Mesenchymal stem cell (in vitro differentiated cells and primary cell): Measurements from ENCODE around the gene MIER2.

Experiments used
- DNase-seq: peaks from one replicate; pipeline ENCODE4 v3.0.0-alpha.2; 2013
- H2AFZ ChIP-seq: one replicate; pipeline ENCODE4 v1.6.1; 2013; ENCODE audit warnings: low read depth, mild to moderate bottlenecking, control low read depth, inconsistent platforms, low read length, moderate library complexity
- H2AK5ac ChIP-seq: 2 replicates; pipeline ENCODE4 v1.6.1; 2013; ENCODE audit warnings: low read length, moderate library complexity, mild to moderate bottlenecking, inconsistent platforms; ENCODE audit not compliant: severe bottlenecking
- H2BK120ac ChIP-seq: one replicate; pipeline ENCODE4 v1.6.1; 2013; ENCODE audit warnings: low read depth, mild to moderate bottlenecking, inconsistent platforms, low read length, moderate library complexity
- H2BK12ac ChIP-seq, 2 experiments: one replicate each; pipeline ENCODE4 v1.6.1; 2013; ENCODE audit warnings: inconsistent platforms in 2 of 2, low read length in 2 of 2, mild to moderate bottlenecking in 2 of 2, moderate library complexity in 2 of 2, control low read depth in 1 of 2
- H2BK15ac ChIP-seq: one replicate; pipeline ENCODE4 v1.6.1; 2013; ENCODE audit warnings: mild to moderate bottlenecking, low read depth, inconsistent platforms; ENCODE audit not compliant: poor library complexity, severe bottlenecking
- H2BK5ac ChIP-seq: 2 replicates; pipeline ENCODE4 v1.6.1; 2013; ENCODE audit warnings: low read depth, mild to moderate bottlenecking, low read length, control low read depth, inconsistent platforms; ENCODE audit not compliant: poor library complexity, severe bottlenecking
- H3K14ac ChIP-seq, 2 experiments: one replicate each; pipeline ENCODE4 v1.6.1; 2013; ENCODE audit warnings: inconsistent platforms in 2 of 2, low read length in 2 of 2, control low read depth in 1 of 2, mild to moderate bottlenecking in 1 of 2, moderate library complexity in 1 of 2
- H3K18ac ChIP-seq, 2 experiments: one replicate each; pipeline ENCODE4 v1.6.1; 2013; ENCODE audit warnings: inconsistent platforms in 2 of 2, low read length in 2 of 2, control low read depth in 1 of 2, low read depth in 1 of 2, mild to moderate bottlenecking in 1 of 2
- H3K23ac ChIP-seq, 2 experiments: one replicate each; pipeline ENCODE4 v1.6.1; 2013; ENCODE audit warnings: inconsistent platforms in 2 of 2, low read length in 2 of 2, mild to moderate bottlenecking in 2 of 2, moderate library complexity in 2 of 2, control low read depth in 1 of 2
- H3K27ac ChIP-seq: 2 replicates; pipeline ENCODE4 v1.5.1; 2013; ENCODE audit warnings: mild to moderate bottlenecking, moderate library complexity, low read length, control low read depth, inconsistent platforms; ENCODE audit not compliant: poor library complexity, severe bottlenecking
- H3K27me3 ChIP-seq, 2 experiments: 2 replicates each; pipeline versions ENCODE4 v1.6.1 to v1.7.0; 2013; ENCODE audit warnings: low read length in 2 of 2, mild to moderate bottlenecking in 2 of 2, moderate library complexity in 2 of 2, control low read depth in 1 of 2, inconsistent platforms in 1 of 2; ENCODE audit not compliant: control insufficient read depth in 1 of 2, insufficient read depth in 1 of 2
- H3K36me3 ChIP-seq, 2 experiments: 2 replicates each; pipeline versions ENCODE4 v1.6.1 to v1.7.0; 2013; ENCODE audit warnings: low read length in 2 of 2, control low read depth in 1 of 2, inconsistent platforms in 1 of 2, low read depth in 1 of 2, mild to moderate bottlenecking in 1 of 2; ENCODE audit not compliant: insufficient read depth in 2 of 2, control insufficient read depth in 1 of 2
- H3K4ac ChIP-seq, 2 experiments: one replicate each; pipeline ENCODE4 v1.6.1; 2013; ENCODE audit warnings: inconsistent platforms in 2 of 2, low read length in 2 of 2, mild to moderate bottlenecking in 2 of 2, moderate library complexity in 2 of 2, control low read depth in 1 of 2, low read depth in 1 of 2
- H3K4me1 ChIP-seq: 2 replicates; pipeline ENCODE4 v1.6.1; 2013; ENCODE audit warnings: low read depth, low read length, control low read depth; ENCODE audit not compliant: control insufficient read depth, insufficient read depth
- H3K4me2 ChIP-seq: 2 replicates; pipeline ENCODE4 v1.6.1; 2013; ENCODE audit warnings: low read length, mild to moderate bottlenecking, inconsistent platforms; ENCODE audit not compliant: poor library complexity, severe bottlenecking
- H3K4me3 ChIP-seq, 2 experiments: 2 replicates each; pipeline versions ENCODE4 v1.5.1 to v1.7.0; 2013; ENCODE audit warnings: low read length in 2 of 2, mild to moderate bottlenecking in 2 of 2, control low read depth in 1 of 2, low read depth in 1 of 2; ENCODE audit not compliant: insufficient read depth in 1 of 2
- H3K79me1 ChIP-seq: replicated peaks from 2 replicates; pipeline ENCODE4 v1.6.1; 2013; ENCODE audit warnings: mild to moderate bottlenecking, control low read depth, low read length, inconsistent platforms; ENCODE audit not compliant: poor library complexity, severe bottlenecking
- H3K9ac ChIP-seq: 2 replicates; pipeline ENCODE4 v1.7.0; 2013; ENCODE audit warnings: mild to moderate bottlenecking, low read length, moderate library complexity
- H3K9me3 ChIP-seq: 2 replicates; pipeline ENCODE4 v1.7.0; 2013; ENCODE audit warnings: mild to moderate bottlenecking, low read length; ENCODE audit not compliant: control insufficient read depth
- H4K8ac ChIP-seq: one replicate; pipeline ENCODE4 v1.6.1; 2013; ENCODE audit warnings: inconsistent platforms, mild to moderate bottlenecking, low read length, moderate library complexity
- H4K91ac ChIP-seq: one replicate; pipeline ENCODE4 v1.6.1; 2013; ENCODE audit warnings: mild to moderate bottlenecking, low read length, inconsistent platforms
- WGBS: methylation state at CpG from one replicate; pipeline ENCODE4 v1.1.7; 2013; ENCODE audit warnings: mixed read lengths; 5-methylcytosine and 5-hydroxymethylcytosine counted together

Gene MIER2

DNA sequence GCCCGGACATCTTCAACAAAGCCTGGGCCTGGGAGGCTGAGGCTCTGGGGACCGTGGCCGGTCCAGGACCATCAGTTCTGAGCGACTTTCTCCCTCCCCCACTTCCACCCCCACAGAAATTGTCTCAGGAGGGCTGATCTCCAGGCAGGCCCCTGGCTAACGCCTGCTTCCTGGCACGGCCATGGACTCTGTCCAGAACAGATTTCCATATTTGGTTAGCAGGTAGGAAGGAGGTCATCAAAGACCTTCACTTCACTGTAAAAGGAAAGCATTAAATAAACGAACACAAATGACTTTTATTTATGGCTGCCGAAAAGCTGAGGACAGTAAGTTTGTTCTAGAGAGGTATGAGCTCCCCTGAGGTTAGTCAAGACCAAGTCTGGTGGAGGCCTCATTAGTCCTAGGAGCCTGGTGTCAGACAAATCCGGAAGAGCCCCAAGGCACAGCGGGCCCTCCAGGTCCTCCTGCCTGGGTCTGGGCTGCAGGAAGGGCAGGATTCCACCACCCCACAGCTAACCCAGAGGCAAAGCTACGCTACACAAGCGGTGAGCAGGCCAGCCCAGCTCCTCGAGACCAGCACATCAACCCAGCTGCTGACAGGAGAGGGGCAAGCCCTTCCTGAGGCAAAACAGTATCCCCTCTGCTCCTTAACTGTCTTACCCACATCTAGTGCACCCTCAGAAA lies 48.8 kb downstream of the MIER2 start:
- Histone ChIP-seq H2BK120ac (no peak overlapping the region), H3K9me3 (no peaks in the 10 kb centered on the region), H2AFZ (no peak overlapping the region), H2BK12ac (no peak overlapping the region), H3K79me1 (no peaks in the 10 kb centered on the region), H3K27me3 (peaks cover 18 to 46% of the 10 kb centered on the region in 2 experiments), H3K27ac (no peak overlapping the region), H3K36me3 (no peaks in the 10 kb centered on the region), H3K18ac (no peak overlapping the region), H3K4me2 (no peak overlapping the region), H2AK5ac (no peak overlapping the region), H2BK5ac (no peak overlapping the region), H3K14ac (peak overlapping the region in 1 of 2 experiments; percentile 17), H3K9ac (no peak overlapping the region), H3K4ac (no peak overlapping the region), H4K8ac (peak overlapping the region; percentile 28), H4K91ac (no peak overlapping the region), H2BK15ac (no peak overlapping the region), H3K4me1 (peaks cover 20% of the 10 kb centered on the region), H3K4me3 (no peak overlapping the region), H3K23ac (no peak overlapping the region)
- no peak for DNase-seq
- 61% methylated on average over 12 of the region's 13 CpGs for WGBS

DNA sequence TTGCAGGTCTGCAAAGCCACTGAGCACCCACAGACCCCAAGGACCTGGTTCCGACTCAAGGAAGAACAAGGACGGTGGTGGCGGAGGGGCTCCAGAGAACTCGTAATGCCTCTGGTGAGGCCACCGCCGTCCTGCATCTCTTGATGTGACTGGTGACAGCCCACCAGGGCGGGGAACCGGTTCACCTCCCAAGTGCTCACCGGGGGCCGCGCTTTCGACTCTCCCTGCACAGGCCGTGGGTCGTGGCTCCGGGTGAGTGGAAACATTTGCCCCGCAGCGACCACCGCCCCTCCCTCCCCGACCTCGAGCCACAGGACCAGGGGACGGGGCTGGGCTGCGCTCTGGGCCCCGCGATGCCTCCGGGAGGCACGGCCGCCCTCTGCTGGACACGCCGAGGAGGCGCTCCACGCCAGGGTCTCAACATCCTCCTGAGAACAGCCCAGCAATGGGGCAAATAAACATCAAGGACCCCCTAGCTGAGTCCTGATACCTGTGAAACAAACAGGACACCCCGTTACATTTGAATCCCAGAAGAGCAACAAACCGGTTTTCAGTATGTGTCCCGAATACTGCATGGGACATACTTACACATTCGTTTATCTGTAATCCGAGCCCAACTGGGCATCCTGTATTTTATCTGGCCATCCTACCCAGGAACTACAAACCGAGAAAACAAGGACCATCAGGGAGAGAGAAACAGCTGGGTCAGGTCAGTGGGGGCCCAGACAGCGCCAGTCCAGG lies 49.5 kb downstream of the MIER2 start:
- Histone ChIP-seq H3K27ac (no peak overlapping the region), H3K4me1 (peaks cover 27% of the 10 kb centered on the region), H3K27me3 (peaks cover 18 to 52% of the 10 kb centered on the region in 2 experiments), H2BK15ac (no peak overlapping the region), H3K14ac (peak overlapping the region in 1 of 2 experiments; percentile 17), H3K4me3 (peak overlapping the region in 1 of 2 experiments; percentile 55), H2AK5ac (no peak overlapping the region), H4K8ac (peak overlapping the region; percentile 28), H3K18ac (no peak overlapping the region), H3K9me3 (no peaks in the 10 kb centered on the region), H3K79me1 (no peaks in the 10 kb centered on the region), H2BK12ac (no peak overlapping the region), H2AFZ (no peak overlapping the region), H4K91ac (no peak overlapping the region), H3K9ac (no peak overlapping the region), H3K4me2 (peak overlapping the region; percentile 15), H3K36me3 (no peaks in the 10 kb centered on the region), H3K4ac (no peak overlapping the region), H3K23ac (no peak overlapping the region), H2BK5ac (no peak overlapping the region), H2BK120ac (no peak overlapping the region)
- 25% methylated on average over 38 of the region's 38 CpGs for WGBS
- DNase-seq: no peak

DNA sequence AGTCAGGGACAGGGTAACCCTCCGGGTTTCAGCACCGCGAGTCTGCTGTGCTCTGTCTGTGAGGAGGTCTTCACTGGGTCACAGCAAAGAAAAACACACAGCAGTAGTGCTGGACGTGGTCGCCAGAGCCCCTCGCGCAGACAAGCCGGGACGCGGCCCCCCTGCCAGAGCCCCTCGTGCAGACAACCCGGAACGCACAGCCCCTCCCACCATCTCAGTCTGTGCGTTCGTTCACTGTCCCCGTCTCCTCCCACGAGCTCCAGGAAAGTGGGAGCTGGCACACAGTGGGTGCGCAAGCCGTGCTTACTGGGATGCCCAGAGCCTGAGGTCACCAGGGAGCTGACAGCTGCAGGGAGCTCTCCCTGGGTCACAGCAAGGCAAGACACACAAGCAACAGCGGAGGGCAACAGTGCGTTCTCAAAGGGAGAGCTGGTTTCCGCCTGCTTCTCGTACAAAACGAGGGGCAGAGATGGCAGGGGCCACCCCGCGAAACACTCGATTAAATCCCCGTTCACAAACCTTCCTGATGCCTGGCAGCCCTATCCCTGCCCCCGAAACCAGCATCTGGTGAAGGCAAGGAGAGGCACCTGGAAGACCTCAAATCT lies 50.2 kb downstream of the MIER2 start:
- Histone ChIP-seq H3K9ac (peak overlapping the region; percentile 19), H3K36me3 (no peaks in the 10 kb centered on the region), H4K8ac (no peak overlapping the region), H3K23ac (no peak overlapping the region), H3K79me1 (no peaks in the 10 kb centered on the region), H2AFZ (no peak overlapping the region), H4K91ac (no peak overlapping the region), H3K27me3 (peaks cover 18 to 59% of the 10 kb centered on the region in 2 experiments), H3K4ac (no peak overlapping the region), H3K9me3 (no peaks in the 10 kb centered on the region), H2AK5ac (no peak overlapping the region), H3K27ac (no peak overlapping the region), H3K4me2 (no peak overlapping the region), H2BK12ac (no peak overlapping the region), H3K4me1 (peaks cover 32% of the 10 kb centered on the region), H3K18ac (no peak overlapping the region), H2BK5ac (no peak overlapping the region), H3K4me3 (peak overlapping the region in 1 of 2 experiments; percentile 55), H3K14ac (no peak overlapping the region), H2BK15ac (no peak overlapping the region), H2BK120ac (no peak overlapping the region)
- DNase-seq: peak; percentile 18
- 32% methylated on average over 29 of the region's 29 CpGs for WGBS
